NCI-H748 (cell line): ENCODE data around the gene LHPP.
A peak's percentile ranks its signal among the peaks of the same experiment; 100 is the strongest.

Source experiments
- DNase-seq: peaks from one replicate; lab custom pipeline; 2025; ENCODE audit not compliant: unreplicated experiment; lab: John Stamatoyannopoulos, UW

Gene LHPP

DNA sequence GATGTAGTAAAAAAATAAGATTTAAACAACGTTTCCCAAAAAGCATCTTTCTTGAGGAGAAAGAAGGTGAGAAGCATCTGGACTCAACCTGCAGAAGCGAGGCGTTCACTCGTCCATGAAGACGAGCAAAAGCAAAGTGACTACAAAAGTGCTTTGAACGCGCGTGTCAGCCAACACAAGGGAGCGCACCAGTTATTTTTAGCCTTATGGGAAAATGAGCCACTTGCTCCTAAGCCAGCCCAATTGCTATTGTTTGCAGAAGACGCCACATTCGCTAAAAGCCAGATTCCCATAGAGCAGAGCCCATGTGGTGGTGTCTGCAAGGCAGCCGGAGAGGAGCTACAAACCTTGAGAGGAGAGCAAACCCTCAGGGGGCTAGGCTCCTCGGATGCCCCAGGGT lies 160.0 kb downstream of the LHPP start:
- DNase-seq, result no peak

DNA sequence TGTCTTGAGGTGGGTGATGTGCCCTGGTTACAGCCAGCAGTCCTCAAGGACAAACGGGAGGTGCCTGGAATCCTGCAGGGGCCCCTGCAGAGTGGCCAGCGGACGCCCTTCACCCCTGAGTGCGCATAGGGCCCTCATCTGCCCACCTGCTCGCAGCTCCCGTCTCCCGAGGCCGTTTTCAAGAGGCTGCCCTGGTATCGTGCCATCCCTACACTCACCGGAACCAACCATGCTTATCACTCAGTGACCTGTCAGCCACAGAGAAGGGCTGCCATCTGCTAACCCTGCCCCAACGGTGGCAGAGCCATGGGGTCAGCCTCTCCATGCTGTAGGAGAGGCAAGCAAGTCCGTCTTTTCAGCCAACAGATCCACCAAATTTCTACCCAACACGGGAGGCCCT lies 160.5 kb downstream of the LHPP start:
- DNase-seq, result no peak

DNA sequence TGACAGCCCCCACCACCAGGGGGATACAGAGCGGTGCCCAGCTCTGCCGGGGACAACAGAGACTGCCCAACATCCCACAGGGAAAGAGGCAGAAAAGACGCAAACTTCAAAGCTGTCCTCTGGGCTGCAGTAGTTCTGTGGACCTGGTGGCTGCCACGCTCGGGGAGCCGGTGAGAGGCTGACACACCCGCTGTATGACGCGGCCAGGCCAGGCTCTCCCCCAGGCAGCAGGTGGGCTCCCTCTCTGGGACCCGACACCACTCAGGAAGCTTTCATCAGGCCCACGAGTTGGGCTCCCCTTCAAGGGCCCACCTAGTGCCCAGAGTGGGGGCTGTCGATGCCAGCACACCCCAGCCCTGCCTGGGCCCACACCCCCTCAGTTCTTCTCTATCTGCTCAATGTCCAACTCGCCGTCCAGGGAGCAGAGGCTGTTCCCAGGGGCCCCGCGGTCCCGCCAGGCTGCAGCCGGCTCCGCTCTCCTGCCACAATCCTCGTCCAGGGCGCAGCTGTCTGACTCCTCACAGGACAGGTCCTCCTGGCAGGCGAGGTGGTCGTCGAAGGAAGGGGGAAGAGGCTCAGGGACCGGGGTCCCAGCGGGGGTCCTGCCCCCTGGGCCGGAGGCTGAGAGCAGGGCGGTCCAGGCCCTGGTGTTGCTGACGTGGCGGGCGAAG lies 161.4 kb downstream of the LHPP start:
- DNase-seq, result no peak

DNA sequence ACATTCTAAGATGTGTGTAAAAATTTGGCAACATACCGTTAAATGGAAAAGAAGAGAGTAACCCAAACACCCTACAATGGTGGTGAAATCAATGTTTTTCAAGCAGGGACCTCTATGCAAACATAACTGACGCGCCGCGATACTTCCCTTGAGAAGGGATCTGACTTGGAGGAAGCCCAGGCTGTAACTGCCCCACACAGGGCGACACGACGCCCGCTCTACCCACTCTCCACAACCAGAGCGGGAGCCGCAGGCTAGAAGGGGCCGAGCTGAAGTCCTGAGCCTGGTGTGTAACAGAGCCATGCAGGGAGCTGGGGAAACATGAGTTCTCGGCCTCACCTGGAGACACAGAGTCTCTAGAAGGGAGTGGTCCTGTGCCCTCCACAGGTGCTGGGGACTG lies 162.4 kb downstream of the LHPP start:
- no peak for DNase-seq

DNA sequence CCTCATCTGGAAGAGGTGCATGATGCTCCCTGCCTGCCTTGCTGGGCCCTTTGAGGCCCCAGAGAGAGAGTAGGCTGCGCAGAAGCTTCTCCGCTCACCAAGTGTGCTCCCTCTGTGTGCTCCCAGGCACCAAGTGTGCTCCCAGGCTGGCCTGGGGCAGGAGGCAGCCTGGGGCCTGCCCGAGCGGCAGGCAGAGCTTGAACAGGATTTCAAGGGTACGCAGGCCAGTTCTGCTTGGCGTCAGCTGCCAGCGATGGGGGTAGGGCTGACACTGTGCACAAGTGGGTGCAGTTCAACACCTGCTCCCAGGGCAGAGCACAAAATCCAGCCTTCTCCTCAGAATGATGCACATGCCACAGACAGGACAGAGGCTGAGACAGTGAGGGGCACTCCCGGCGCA lies 162.8 kb downstream of the LHPP start:
- no peak for DNase-seq

DNA sequence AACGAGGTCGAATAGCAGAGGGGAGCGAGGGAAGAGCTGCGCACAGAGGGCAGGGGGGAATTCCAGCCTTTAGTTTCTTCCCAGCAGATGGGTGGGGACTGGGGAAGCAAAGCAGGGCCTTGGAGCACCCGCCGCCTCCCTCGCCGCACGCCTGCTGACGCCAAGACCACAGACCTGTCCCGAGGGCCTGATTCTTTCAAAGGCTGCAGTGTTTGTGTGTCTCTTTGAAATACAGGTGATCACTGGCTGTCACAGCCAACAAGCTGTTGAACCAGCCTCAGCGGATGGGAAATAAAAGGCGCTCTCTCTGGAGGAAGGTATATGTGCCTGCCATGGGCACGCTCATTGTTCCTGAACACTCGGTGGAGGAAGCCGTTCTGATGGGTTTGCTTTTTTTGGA lies 163.3 kb downstream of the LHPP start:
- DNase-seq, result no peak

DNA sequence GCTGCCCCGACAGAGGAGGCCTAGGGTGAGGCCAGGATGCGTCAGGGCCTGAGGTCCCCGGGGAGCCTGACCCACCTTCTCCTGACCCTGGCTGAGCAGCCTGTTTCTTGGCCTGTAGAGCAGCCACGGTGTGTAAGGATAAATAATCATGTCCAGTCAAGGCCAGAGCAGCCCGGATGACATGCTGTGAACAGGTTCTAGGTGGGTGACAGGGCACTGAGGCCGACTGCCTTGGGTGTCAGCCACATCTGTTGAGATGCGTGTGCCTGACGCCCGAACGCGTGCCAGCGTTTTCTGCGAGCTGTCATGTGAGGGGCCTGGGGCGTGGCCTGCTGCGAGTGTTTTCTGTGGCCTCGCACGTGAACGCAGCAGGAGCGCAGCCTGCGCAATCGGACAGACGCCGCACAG lies 164.2 kb downstream of the LHPP start:
- no peak for DNase-seq

DNA sequence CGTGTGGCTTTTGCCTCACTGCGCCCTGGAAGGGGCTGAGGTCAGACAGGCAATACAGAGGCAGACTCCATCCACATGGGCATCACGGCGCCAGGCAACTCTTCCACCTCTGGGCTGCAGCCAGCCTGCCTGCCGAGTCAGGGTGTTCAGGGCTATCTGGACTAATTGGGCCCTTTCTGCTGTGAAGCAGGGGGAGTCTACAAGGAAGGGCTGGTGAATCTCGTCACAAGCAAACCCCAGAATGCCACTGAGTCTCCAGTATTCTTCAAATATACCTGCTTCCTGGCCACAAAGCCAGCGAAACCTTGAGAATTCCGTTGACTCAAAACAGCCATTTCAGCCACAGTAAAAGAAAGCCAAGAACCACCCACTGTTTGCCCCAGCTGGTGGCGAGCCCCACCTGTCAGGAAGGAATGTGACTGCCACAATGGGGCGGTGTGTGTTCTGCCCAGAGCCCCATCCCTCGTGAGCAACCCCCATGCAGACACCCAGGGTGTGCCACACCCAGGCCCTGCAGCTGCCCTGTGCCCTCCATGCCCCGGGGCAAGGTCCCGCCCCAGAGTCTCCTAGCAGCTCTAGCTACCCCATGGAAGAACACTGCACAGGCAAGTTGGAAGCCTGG lies 165.2 kb downstream of the LHPP start:
- DNase-seq, result peak; percentile 31

DNA sequence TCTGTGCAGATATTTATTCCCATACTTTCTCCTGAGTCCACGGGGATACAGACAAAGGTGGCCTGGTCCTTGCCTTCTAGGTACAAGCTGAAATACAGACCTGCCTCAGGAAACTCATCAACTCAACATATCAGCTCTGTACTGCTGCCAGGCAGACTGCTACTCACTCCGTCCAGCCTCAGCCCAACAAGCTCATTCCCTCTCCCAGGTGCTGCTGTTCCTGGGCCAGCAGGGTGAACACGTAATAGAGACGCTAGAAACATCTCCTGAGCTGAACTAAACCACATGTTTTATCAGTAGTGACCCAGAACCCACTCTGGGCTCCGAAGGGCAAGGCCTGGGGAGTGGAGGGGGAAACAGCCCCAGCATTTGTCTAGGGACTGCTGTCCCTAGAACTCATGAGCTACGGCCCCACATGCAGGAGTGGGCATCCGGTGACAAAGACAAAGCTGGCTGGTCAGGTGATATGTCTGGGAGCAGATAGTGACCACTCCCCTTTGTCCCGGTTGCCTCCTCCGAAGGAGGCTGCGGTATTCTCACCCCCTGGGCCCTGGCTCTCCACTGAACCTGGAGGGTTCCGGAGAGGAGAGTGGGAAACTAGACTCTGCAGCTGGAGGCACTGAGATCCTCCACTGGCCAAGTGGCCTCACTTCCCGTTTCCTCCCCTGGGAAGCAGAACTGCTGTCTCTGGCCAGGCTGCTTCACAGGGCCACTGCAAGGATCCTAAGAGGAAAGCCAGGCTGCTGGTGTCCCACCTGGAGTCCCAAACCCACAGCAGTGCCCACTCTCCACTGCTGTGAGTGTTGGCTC lies 166.4 kb downstream of the LHPP start:
- DNase-seq, result no peak

DNA sequence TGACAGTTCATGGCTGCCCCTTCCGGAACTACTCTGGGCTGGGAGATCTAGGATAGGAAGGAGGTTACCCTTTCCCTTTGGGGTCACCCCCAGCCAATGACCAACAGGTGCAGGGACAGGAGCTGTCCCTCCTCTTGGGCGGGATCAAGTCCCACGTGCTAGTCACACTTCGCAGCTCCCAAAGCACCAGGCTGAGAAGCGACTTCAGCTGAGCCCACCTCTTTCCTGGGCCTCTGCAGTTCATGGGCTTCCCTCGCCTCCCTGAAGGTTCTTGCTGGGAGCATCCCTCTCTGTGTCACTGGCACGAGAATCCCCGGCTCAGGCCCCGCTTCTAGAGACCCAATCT lies 167.0 kb downstream of the LHPP start:
- DNase-seq, result no peak

DNA sequence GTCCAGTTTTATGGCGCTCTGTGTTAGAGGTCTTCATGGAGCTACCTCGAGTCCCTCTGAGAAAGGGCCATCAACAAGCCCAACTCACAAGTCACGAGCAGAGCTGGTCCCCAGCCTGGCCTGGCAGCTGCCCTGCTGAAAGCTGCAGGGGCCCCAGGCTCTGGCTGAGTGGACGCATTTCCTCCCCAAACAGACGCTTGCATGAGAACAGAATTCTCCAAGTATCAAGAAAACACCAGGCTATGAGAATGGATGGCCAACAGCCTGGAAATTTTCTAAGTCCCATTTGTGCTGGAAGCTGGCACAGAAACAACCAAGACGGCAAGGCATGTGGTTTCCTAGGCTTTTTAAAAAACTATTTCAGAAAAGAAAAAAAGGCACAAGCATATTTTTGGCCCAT lies 167.8 kb downstream of the LHPP start:
- DNase-seq, result no peak

DNA sequence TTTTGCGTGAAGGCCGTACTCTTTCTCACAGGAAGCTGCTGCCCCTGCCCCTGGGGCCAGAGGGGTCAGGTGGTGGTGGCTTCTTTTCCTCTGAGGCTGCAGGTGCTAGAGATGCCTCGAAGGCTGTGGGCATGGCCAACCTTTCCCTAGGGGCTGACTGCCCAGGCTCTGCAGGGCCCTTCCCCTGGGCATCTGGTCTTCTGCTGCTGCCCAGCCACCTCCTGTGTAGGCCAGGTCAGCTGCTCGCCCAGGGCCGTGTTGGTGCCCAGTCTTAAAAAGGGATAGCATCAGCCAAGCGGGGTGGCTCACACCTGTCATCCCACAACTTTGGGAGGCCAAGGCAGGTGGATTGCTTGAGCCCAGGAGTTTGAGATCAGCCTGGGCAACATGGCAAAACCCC lies 168.2 kb downstream of the LHPP start:
- DNase-seq, result no peak

DNA sequence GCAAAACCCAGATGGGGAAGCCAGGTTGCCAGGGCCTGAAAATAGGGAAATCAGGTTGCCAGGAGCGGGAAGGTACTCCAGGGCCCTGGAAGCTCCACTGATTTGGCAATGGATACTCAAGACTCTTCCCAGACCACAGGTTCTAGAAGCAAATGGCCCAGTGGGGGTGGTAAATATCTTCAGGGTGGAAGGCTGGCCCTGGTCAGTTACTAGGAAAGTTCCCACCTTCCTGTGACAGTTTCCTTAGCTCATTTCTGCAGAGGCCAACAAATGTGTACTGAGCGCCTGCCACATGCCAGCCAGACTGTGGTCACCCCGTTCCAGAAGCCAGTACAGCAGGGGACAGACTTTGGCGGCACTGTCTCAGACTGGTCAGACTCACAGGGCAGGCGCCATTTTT lies 168.9 kb downstream of the LHPP start:
- DNase-seq, result no peak

DNA sequence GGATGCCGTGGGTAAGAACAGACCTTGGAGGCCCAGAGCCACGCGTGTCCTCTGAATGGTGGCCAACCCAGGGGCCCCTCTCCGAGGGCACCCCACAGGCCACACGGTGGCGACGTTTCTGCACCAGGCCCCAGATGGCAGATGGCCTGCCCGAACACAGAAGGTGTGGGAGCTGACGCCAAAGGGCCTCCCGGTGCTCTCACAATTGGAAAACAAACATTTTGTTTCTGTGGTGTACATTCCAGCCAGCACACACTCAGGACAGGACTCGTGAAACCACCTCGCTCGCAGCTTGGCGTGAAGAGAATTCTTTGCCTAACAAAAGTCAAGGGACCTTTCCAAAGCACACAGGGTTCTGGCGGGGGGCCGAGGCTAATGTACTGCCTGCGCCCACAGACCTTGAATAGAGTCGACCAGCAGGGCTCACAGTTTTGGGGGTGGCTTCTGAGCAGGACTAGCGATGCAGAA lies 170.5 kb downstream of the LHPP start:
- DNase-seq, result peak; percentile 46

DNA sequence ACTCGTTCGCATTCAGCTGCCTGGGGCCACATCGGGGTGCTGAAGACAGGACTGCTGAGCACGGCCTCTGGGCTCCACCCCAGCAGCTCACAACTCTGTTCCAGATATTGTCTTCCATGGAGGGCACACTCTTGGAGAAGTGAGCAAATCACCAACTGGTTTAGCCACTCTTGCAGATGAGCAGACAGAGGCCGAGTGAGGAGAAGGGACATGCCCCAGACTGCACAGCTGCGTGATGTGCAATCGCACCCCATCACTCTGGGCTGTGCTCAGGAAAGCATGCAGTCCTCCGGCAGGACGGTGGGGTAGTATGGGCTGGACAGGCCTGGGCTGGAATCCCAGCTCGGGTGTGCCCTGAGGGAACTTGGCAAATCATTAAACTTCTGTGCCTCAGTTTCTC lies 170.9 kb downstream of the LHPP start:
- DNase-seq, result no peak

DNA sequence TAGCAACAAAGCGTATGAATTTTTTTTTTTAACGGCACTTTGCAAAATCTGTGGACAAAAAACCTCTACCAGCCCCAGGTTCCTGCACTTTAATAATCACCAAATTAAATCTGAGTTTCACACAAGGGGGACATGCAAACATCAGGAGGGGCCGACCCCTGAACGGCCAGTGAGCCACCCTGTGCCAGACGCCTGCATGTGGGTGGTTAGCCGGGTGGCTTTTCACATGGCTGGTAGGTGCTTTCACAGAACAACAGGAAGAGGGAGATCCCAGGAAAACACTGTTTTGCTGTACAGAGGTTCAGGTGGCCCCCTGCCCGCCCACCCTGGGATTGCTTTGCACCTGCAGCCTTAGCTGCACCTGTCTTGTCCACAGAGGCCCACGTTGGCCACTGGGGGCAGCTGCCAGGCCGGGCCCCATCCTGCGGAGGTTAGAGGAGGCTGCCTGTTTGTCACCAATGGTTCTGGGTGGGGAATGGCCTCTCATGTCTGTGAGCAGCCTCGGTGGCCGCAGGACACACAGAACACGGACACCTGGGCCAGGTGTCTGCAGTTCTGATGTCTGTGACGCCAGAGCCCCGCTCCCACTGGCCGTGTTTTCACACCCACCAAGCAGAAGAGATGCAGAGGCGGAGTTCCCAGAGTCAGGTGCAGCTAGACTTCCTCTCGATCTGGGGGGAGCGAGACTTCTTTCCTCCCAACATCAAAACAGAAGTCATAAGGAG lies 174.8 kb downstream of the LHPP start:
- peak; percentile 3 for DNase-seq

DNA sequence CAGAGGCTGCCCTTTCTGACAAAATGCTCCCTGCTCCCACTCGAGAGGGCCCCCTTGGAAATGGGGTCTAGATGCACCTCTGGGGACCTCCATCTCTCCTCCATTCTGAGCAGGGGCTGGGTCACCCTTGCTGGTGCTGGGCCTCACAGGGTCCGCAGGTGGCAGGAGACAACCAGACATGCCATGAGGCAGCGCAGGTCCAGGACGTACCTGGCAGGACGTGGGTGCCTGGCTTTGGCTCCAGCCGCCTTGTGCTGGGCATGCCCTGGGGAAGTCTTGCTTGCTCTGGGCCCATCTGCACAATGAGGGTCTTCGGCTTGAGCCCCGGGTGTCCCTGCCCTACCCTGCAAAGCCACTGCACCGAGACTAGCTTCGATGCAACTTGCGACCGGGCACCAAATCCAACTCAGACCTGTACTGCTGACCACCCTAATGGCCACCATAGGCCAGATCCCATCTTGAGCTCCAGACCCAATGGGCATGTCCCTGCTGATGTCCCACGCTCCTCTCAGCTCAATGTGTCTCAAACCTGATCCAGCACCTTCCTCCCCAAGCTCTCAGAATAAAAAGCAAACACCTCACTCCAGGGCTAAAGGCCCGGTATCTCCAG lies 175.6 kb downstream of the LHPP start:
- DNase-seq, result no peak

DNA sequence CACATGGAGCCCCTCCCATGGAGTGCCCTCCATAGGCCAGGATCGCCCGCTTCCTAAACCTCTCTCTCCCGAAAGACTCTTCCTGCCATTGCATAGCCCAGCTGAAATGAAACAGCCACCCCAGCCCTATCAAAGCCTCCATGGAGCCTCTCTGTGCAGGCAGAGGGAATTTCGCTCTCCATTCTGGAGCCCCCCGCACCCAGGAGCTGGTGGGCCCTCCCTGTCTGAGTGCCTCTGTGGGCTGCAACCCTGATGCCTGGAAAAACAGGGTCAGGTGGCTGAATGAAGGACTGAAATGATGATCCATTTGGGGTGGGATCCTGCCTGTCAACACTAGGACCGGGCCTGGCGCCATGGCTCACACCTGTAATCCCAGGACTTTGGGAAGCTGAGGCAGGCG lies 176.1 kb downstream of the LHPP start:
- no peak for DNase-seq

DNA sequence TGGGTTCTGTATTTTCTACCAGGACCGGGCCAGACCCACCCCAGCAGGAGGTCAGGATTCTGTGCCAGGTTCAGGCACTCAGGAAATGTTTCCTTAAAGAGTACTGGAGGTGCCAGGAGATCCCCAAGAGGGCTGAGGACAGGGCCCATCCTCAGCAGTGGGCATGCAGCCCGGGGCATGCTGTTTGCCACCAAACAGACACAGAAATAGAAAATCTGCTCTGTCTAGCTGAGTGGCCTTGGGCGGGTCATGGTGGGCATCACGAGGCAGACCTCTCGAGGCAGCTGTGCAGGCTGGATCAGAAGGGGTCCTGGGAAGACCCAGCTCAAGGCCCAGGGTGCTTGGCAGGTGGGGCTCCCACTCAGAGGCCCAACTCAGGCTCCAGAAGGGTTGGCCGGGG lies 177.6 kb downstream of the LHPP start:
- no peak for DNase-seq

DNA sequence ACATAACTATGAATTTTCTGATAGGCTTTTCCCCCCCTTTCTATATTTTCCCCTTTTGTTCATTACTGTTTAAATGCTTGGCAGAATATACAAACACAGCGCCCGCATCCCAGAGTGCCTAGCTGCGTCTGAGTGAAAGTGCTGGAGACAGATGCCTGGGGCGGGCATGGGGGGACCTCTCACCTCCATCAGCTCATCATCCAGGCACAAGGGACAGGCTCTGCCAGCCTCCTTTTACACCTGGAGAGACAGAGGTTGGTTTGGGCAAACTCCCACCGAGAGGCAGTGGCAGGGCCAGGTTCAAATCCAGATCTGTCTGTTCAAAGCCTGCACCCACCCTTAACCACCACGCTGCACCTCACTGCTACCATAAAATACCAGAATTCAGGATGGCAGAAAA lies 178.0 kb downstream of the LHPP start:
- DNase-seq, result no peak

DNA sequence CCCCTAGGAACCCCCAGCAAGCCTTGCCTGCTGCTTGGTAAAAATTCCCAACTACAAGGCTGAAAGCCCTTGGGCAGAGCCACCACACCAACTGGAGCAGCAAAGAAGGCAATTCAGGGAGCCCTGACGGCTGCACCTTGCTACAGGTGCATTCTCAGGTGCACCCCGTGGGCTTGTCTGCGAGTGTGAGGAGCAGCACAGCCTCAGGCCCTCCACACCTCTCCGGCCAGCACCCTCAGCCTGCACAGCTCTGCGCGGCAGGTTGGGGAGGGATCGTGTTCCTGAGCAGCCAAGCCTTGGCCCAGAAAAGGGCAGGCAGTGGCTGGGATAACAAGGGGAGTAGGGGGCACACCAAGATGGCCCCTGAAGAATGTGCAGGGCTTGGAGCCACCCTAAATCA lies 178.4 kb downstream of the LHPP start:
- DNase-seq, result no peak
